Activated gamma-delta T cell (primary cell): ENCODE data around the gene BCLAF1.
A peak's percentile ranks its signal among the peaks of the same experiment; 100 is the strongest.

ENCODE experiments used
- DNase-seq: peaks from one replicate; lab custom pipeline; 2025; lab: John Stamatoyannopoulos, UW
- total RNA-seq, 2 donors: gene quantifications; one replicate each; lab custom pipeline; 2026; lab: John Stamatoyannopoulos, UW

The BCLAF1 gene
- total RNA-seq: 346 to 424 reads per million in 2 donors

GRCh38 chr6:136289579-136290409, at the start of gene BCLAF1:
Gene BCLAF1 (minus strand): TSS chr6:136289846. CDS start chr6:136279866, 9,980 bp downstream.
- peak; percentile 98 for DNase-seq

- DNase-seq: no peak
Measured at GRCh38 chr6:136338486-136338885, 48.8 kb upstream of the BCLAF1 start.

GRCh38 chr6:136337606-136338005, 48.0 kb upstream of the BCLAF1 start:
- no peak for DNase-seq

GRCh38 chr6:136337121-136337520, 47.5 kb upstream of the BCLAF1 start:
- DNase-seq: no peak

- no peak for DNase-seq
Measured at GRCh38 chr6:136335736-136336363, 46.2 kb upstream of the BCLAF1 start.

GRCh38 chr6:136334853-136335252, 45.2 kb upstream of the BCLAF1 start:
- no peak for DNase-seq

GRCh38 chr6:136334465-136334846, 44.8 kb upstream of the BCLAF1 start:
- no peak for DNase-seq

- no peak for DNase-seq
Measured at GRCh38 chr6:136333824-136334464, 44.3 kb upstream of the BCLAF1 start.

- DNase-seq: no peak
Measured at GRCh38 chr6:136331461-136331860, 41.8 kb upstream of the BCLAF1 start.

- no peak for DNase-seq
Measured at GRCh38 chr6:136330634-136331033, 41.0 kb upstream of the BCLAF1 start.

GRCh38 chr6:136326038-136326553, 36.5 kb upstream of the BCLAF1 start:
- DNase-seq: no peak

GRCh38 chr6:136324686-136325380, 35.2 kb upstream of the BCLAF1 start:
- no peak for DNase-seq

GRCh38 chr6:136323431-136324112, 33.9 kb upstream of the BCLAF1 start:
- DNase-seq: no peak

- no peak for DNase-seq
Measured at GRCh38 chr6:136319732-136320131, 30.1 kb upstream of the BCLAF1 start.

GRCh38 chr6:136318676-136319075, 29.0 kb upstream of the BCLAF1 start:
- no peak for DNase-seq

GRCh38 chr6:136317971-136318370, 28.3 kb upstream of the BCLAF1 start:
- DNase-seq: no peak

- no peak for DNase-seq
Measured at GRCh38 chr6:136317021-136317694, 27.5 kb upstream of the BCLAF1 start.

- DNase-seq: no peak
Measured at GRCh38 chr6:136315594-136315993, 25.9 kb upstream of the BCLAF1 start.

GRCh38 chr6:136312975-136313374, 23.3 kb upstream of the BCLAF1 start:
- DNase-seq: no peak

- no peak for DNase-seq
Measured at GRCh38 chr6:136309729-136310311, 20.2 kb upstream of the BCLAF1 start.
